GM21515 (cell line): ENCODE measurements around the gene PELO.

Experiments used
- ATAC-seq: cut with Tn5 transposase; IDR thresholded peaks from one replicate; pipeline ENCODE4 v1.9.1; 2021; ENCODE audit not compliant: unreplicated experiment

The PELO gene

GRCh38 chr5:52827815-52828214, 40.1 kb downstream of the PELO start:
- no peak for ATAC-seq

- ATAC-seq = no peak
Measured at GRCh38 chr5:52829664-52830063, 41.9 kb downstream of the PELO start.

- ATAC-seq = no peak
Measured at GRCh38 chr5:52830650-52831049, 42.9 kb downstream of the PELO start.

GRCh38 chr5:52831786-52832511, 44.2 kb downstream of the PELO start:
- no peak for ATAC-seq

GRCh38 chr5:52834320-52834719, 46.6 kb downstream of the PELO start:
- ATAC-seq = no peak

- ATAC-seq = no peak
Measured at GRCh38 chr5:52837068-52837467, 49.4 kb downstream of the PELO start.
